ENCODE measurements around the gene SMIM32.

Gene SMIM32

DNA sequence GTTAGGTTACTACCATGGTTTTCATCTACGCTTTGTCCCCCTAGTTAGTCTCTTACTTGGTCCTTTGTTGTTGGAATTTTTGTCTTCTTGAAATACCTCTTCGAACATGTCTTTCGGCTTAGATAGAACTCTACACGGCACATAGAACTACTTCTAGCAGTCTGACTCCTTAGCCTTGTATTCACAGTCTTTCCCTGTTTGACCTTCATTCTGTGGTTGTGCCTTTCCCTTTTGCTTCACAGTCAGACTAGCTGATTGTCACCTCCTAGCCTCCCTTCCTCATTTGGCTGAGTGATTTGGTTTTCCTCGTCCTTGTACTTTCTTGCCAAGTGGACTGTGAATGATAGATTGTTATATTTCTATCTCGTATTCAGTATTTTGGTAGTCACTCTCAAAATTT is 49.6 kb downstream of the SMIM32 start:
- peaks cover 73% of the 10 kb centered on the region for H4K20me1 ChIP-seq (ENCODE audit: insufficient read depth, low read length)
- no peak overlapping the region for H3K4me2 ChIP-seq (ENCODE audit: low read depth, low read length)

DNA sequence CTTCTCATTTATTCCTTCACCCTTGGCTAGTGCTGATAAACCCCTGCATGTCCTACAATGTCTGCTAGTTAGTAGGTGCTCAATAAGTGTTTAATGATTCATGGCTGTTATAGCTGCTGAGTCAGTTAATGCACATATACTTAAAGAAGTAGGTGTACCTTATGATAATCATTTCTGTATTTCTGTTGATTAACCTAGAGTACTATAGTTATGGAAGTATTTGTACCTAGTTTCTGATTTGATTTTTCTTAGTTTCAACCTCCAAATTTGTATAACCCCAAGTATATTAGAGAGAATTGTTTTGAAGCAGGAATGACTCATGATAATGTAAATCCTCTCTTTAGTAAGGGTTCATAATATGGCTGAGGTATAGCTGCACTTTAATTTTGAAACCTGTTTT is 51.4 kb downstream of the SMIM32 start:
- TF ChIP-seq, protein P1, sequence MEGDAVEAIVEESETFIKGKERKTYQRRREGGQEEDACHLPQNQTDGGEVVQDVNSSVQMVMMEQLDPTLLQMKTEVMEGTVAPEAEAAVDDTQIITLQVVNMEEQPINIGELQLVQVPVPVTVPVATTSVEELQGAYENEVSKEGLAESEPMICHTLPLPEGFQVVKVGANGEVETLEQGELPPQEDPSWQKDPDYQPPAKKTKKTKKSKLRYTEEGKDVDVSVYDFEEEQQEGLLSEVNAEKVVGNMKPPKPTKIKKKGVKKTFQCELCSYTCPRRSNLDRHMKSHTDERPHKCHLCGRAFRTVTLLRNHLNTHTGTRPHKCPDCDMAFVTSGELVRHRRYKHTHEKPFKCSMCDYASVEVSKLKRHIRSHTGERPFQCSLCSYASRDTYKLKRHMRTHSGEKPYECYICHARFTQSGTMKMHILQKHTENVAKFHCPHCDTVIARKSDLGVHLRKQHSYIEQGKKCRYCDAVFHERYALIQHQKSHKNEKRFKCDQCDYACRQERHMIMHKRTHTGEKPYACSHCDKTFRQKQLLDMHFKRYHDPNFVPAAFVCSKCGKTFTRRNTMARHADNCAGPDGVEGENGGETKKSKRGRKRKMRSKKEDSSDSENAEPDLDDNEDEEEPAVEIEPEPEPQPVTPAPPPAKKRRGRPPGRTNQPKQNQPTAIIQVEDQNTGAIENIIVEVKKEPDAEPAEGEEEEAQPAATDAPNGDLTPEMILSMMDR (IDR thresholded peaks at IDR 0.05; ENCODE audit: low read length), result no peak
- TF ChIP-seq EZH2phosphoT487 (IDR thresholded peaks at IDR 0.05; ENCODE audit: low read length), result no peak
- no peak for TF ChIP-seq EZH2 (optimal IDR thresholded peaks at IDR 0.05; ENCODE audit: low read depth, low read length)
- Histone ChIP-seq H3K9ac (ENCODE audit: low read length) (no peak overlapping the region), H3K36me3 (replicated peaks; ENCODE audit: insufficient read depth, low read length) (no peaks in the 10 kb centered on the region), H3K4me1 (ENCODE audit: low read length) (no peaks in the 10 kb centered on the region; the same call in 1 of the 2 replicates), H3K9me2 (replicated peaks; ENCODE audit: insufficient read depth, low read length) (no peaks in the 10 kb centered on the region), H3K79me2 (ENCODE audit: low read length) (peaks cover 99% of the 10 kb centered on the region), H3K4me3 (ENCODE audit: low read length) (no peak overlapping the region), H4K20me1 (ENCODE audit: insufficient read depth, low read length) (peaks cover 80% of the 10 kb centered on the region), H2AFZ (ENCODE audit: low read length) (no peak overlapping the region), H3K4me2 (ENCODE audit: low read depth, low read length) (no peak overlapping the region), H3K9me3 (replicated peaks; ENCODE audit: insufficient read depth, low read length) (no peaks in the 10 kb centered on the region), H3K27ac (ENCODE audit: low read length) (no peak overlapping the region), H3F3A (ENCODE audit: insufficient read depth, low read length) (no peaks in the 10 kb centered on the region), H3K27me3 (replicated peaks; ENCODE audit: insufficient read depth, low read length) (no peaks in the 10 kb centered on the region)
- DNase-seq, result peak; percentile 7

More for the DNA sequence above, 49.6 kb downstream of the SMIM32 start:
- Histone ChIP-seq H3K27ac (ENCODE audit: low read length) (no peak overlapping the region), H3K36me3 (replicated peaks; ENCODE audit: insufficient read depth, low read length) (no peaks in the 10 kb centered on the region), H3K4me3 (ENCODE audit: low read length) (no peak overlapping the region), H3K9ac (ENCODE audit: low read length) (no peak overlapping the region), H3K9me2 (replicated peaks; ENCODE audit: insufficient read depth, low read length) (no peaks in the 10 kb centered on the region), H3K27me3 (replicated peaks; ENCODE audit: insufficient read depth, low read length) (no peaks in the 10 kb centered on the region), H3K9me3 (replicated peaks; ENCODE audit: insufficient read depth, low read length) (no peaks in the 10 kb centered on the region), H3F3A (ENCODE audit: insufficient read depth, low read length) (no peaks in the 10 kb centered on the region), H2AFZ (ENCODE audit: low read length) (no peak overlapping the region), H3K79me2 (ENCODE audit: low read length) (peaks cover 99% of the 10 kb centered on the region), H3K4me1 (ENCODE audit: low read length) (no peaks in the 10 kb centered on the region; the same call in 1 of the 2 replicates)
- no peak for TF ChIP-seq EZH2 (optimal IDR thresholded peaks at IDR 0.05; ENCODE audit: low read depth, low read length)
- TF ChIP-seq, protein P1 (IDR thresholded peaks at IDR 0.05; ENCODE audit: low read length), result no peak
- TF ChIP-seq EZH2phosphoT487 (IDR thresholded peaks at IDR 0.05; ENCODE audit: low read length), result no peak
- DNase-seq, result no peak
